Stimulated activated naive CD8-positive, alpha-beta T cell treated with anti-CD3 and anti-CD28 coated beads, Interleukin-15, Interleukin-2, amounts not matched to agents 100 ng/mL and 50 ng/mL, for 24 hours (primary cell): Measurements from ENCODE around the gene PDSS2.
"Not testable (repeated sequence)": the region's sequence is repeated elsewhere in the genome, so short reads cannot be mapped to it uniquely, and the experiment has no call there.

Experiments used
- H3K27ac Mint-ChIP-seq: one replicate; pipeline ENCODE4 v1.8.0; 2021; ENCODE audit warnings: mild to moderate bottlenecking, mixed read lengths
- H3K27me3 Mint-ChIP-seq: one replicate; pipeline ENCODE4 v1.8.0; 2021; ENCODE audit warnings: mixed read lengths
- H3K36me3 Mint-ChIP-seq: one replicate; pipeline ENCODE4 v1.8.0; 2021; ENCODE audit warnings: low read depth, mixed read lengths
- H3K4me1 Mint-ChIP-seq: one replicate; pipeline ENCODE4 v1.8.0; 2021; ENCODE audit warnings: low read depth, mixed read lengths
- H3K4me3 Mint-ChIP-seq: one replicate; pipeline ENCODE4 v1.8.0; 2021; ENCODE audit warnings: mild to moderate bottlenecking, mixed read lengths
- H3K9me3 Mint-ChIP-seq: one replicate; pipeline ENCODE4 v1.8.0; 2021; ENCODE audit warnings: mixed read lengths

Gene PDSS2

DNA sequence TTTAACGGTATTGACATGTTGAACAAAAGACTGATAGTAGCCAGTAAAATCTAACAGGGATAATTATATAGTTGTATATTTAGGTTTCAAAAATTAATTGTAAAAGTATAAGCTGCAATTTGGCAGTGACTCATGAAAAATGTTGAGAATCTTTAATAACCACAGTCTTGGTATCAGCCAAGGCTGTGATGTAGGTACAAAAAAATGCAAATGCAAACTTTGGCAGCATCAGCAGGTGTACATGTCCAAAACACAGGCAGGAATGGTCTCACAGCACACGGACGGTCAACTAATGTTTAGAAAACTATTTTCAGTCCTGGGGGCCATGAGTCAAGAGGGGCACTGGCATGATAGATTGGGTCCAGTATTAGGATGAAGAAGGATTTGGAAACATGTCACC lies 285.6 kb downstream of the PDSS2 start:
- Mint-ChIP-seq H3K9me3 (no peaks in the 10 kb centered on the region), H3K4me1 (no peaks in the 10 kb centered on the region), H3K36me3 (peaks cover 12% of the 10 kb centered on the region), H3K27ac (no peak overlapping the region), H3K4me3 (no peak overlapping the region), H3K27me3 (no peaks in the 10 kb centered on the region)

DNA sequence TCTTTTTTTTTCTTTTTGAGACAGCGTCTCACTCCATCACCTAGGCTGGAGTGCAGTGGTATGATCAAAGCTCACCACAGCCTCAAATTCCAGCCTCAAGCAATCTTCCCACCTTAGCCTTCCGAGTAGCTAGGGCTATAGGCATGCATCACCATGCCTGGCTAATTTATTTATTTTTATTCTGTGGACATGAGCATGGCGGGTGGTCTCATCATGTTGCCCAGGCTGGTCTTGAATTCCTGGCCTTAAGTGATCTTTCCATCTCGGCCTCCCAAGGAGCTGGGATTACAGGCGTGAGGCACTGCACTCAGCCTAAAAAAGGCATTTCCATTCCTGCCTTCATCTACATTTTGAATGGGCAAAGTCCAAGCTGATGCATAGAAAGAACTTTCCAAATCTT lies 287.9 kb downstream of the PDSS2 start:
- H3K4me3 Mint-ChIP-seq: no peak overlapping the region
- no peaks in the 10 kb centered on the region for H3K9me3 Mint-ChIP-seq
- H3K27me3 Mint-ChIP-seq: no peaks in the 10 kb centered on the region
- peaks cover 8% of the 10 kb centered on the region for H3K36me3 Mint-ChIP-seq
- no peak overlapping the region for H3K27ac Mint-ChIP-seq
- H3K4me1 Mint-ChIP-seq: no peaks in the 10 kb centered on the region

DNA sequence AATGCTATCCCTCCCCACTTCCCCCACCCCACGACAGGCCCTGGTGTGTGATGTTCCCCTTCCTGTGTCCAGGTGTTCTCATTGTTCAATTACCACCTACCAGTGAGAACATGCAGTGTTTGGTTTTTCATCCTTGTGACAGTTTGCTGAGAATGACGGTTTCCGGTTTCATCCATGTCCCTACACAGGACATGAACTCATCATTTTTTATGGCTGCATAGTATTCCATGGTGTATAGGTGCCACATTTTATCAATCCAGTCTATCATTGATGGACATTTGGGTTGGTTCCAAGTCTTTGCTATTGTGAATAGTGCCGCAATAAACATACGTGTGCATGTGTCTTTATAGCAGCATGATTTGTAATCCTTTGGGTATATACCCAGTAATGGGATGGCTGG lies 295.1 kb downstream of the PDSS2 start:
- not testable (repeated sequence) for H3K4me1 Mint-ChIP-seq, H3K27me3 Mint-ChIP-seq, H3K27ac Mint-ChIP-seq, H3K9me3 Mint-ChIP-seq, H3K4me3 Mint-ChIP-seq, H3K36me3 Mint-ChIP-seq

DNA sequence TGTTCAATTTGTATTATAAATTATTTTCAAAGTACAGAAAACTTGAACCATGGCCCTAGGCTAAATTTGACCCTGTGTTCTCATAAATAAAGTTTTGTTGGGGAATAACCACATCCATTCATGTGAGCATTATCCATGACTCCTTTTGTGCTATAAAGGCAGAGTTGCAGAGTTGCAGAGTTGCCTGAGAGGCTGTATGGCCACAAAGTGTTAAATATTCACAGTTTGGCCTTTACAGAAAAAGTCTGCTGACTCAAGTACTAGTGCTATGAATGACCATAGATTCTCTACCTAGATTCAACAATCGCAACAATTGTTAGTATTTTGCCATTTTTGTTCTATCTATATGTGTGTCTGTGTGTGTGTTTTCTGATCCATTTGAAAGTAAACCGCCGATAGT lies 297.8 kb downstream of the PDSS2 start:
- Mint-ChIP-seq H3K9me3 (no peaks in the 10 kb centered on the region), H3K4me1 (no peaks in the 10 kb centered on the region), H3K27me3 (no peaks in the 10 kb centered on the region), H3K36me3 (no peaks in the 10 kb centered on the region), H3K4me3 (no peak overlapping the region), H3K27ac (no peak overlapping the region)

DNA sequence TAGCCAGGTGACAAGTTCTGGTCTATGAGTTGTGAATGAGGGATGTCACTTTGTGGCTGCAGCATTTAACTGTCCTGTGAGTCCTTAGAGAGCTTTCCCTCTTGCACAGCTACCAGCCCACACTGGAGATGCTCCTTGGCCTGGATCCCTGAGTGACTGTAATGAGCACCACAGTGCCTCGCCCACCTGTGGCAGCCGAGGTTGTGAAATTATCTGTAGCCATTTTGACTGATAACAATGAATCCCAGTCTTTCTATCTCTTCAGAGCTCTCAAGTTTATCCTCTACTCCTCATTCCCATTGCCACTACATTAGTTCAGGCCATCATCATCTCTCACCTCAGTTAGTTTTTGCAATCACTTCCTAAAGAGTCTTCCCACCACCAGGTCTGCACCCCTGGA lies 302.7 kb downstream of the PDSS2 start:
- Mint-ChIP-seq H3K9me3 (no peaks in the 10 kb centered on the region), H3K4me1 (no peaks in the 10 kb centered on the region), H3K36me3 (no peaks in the 10 kb centered on the region), H3K27ac (no peak overlapping the region), H3K27me3 (no peaks in the 10 kb centered on the region), H3K4me3 (no peak overlapping the region)

DNA sequence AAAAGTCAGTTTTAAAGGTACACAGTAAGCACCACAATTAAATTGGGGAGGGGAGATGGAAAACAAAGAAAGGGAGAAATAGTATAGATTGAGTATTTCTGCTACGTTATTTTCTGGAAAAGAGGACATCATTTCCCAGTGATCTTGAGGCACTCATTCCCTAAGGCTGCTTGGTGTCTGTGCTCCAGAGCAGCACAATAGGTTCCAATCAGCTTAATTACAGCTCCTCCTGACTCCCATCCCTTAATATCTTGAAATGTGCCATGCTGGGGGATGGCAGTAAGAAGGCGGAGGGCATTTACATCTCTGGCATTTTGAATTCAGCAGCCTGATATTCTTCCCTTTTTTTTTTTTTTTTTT lies 304.6 kb downstream of the PDSS2 start:
- no peaks in the 10 kb centered on the region for H3K9me3 Mint-ChIP-seq
- H3K4me1 Mint-ChIP-seq: no peaks in the 10 kb centered on the region
- H3K27ac Mint-ChIP-seq: no peak overlapping the region
- H3K36me3 Mint-ChIP-seq: no peaks in the 10 kb centered on the region
- H3K27me3 Mint-ChIP-seq: no peaks in the 10 kb centered on the region
- H3K4me3 Mint-ChIP-seq: no peak overlapping the region

DNA sequence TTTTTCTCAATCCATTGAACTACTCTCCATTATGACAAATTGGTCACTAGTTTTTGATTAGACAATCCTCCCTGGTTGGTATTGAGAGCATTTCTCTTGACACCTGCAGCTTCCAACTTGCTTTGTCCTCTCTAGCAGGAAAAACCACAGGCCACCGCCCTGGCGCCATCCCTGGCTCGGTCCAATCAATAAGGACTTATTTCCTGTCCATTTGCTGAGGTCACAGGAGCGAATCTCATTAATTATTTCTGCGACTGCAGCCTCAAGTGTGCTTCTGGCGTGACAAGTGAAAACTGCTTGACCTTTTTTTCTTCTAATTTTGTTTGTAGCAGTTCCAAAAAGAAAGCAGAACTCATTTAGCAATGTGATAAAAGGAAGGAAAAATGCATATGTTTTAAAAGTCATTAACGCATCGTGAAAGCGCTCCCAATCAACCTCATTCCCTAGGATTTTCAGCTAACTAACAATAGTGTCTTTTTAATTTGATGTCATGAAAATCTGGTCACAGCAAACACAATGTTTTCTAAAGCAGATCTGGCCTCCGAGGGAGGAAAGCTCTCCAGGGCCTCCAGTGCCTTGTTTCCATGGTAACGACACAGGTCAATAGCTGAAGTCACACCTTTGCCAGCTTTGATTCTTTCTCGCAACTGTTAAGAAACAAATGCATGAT lies 305.1 kb downstream of the PDSS2 start:
- Mint-ChIP-seq H3K4me1 (no peaks in the 10 kb centered on the region), H3K9me3 (no peaks in the 10 kb centered on the region), H3K4me3 (no peak overlapping the region), H3K27me3 (no peaks in the 10 kb centered on the region), H3K27ac (no peak overlapping the region), H3K36me3 (no peaks in the 10 kb centered on the region)

DNA sequence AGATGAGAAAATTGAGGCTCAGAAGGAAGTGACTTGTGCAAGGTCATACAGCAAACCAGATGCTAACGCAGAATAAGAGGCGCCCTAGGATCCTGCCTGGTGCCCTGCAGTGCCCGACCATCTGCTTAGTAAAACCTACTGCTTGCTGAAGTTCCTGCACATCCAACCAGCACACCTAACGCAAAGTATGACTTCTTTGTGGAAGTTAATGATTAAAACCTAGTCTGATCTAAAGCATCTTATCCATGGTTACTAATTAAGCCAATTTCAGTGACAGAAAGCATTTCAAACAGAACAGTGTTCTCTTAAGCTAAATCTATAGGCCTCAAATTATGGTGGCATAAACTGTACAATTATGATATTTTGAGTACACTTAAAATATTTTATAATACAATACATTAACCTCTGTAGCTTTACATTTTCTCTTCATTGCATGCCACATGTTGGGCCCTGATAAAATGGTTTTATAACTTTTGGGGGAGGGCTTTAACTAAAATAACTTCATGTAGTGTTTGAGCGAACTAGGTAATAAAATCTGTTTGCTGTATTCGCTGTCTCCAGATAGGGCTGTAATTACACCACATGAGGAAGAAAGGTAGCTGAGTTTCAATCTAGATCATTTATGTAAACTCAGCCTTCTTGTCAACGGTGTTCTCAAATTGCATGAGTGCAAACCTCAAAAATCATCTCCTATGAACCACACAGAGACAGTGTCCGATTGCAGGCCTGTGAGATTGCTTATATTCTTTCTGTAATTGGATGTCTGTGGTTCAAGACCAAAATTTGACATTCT lies 306.5 kb downstream of the PDSS2 start:
- Mint-ChIP-seq H3K4me1 (no peaks in the 10 kb centered on the region), H3K9me3 (no peaks in the 10 kb centered on the region), H3K4me3 (no peak overlapping the region), H3K36me3 (no peaks in the 10 kb centered on the region), H3K27ac (no peak overlapping the region), H3K27me3 (no peaks in the 10 kb centered on the region)

DNA sequence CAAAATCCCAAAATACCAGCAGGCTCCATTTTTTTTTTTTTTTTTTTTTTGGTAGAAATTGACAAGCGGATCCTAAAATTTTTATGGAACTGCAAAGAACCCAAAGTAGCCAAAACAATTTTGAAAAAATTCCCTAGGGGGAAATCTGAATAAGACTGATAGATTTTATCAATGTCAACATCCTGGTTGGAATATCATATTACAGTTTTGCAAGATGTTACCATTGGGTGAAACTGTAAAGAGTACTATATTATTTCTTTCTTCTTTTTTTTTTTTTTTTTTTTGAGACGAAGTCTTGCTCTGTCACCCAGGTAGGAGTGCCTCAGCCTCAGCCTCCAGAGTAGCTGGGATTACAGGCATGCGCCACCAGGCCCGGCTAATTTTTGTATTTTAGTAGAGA lies 314.7 kb downstream of the PDSS2 start:
- no peaks in the 10 kb centered on the region for H3K27me3 Mint-ChIP-seq
- no peak overlapping the region for H3K4me3 Mint-ChIP-seq
- H3K9me3 Mint-ChIP-seq: no peaks in the 10 kb centered on the region
- no peak overlapping the region for H3K27ac Mint-ChIP-seq
- no peaks in the 10 kb centered on the region for H3K4me1 Mint-ChIP-seq
- no peaks in the 10 kb centered on the region for H3K36me3 Mint-ChIP-seq

DNA sequence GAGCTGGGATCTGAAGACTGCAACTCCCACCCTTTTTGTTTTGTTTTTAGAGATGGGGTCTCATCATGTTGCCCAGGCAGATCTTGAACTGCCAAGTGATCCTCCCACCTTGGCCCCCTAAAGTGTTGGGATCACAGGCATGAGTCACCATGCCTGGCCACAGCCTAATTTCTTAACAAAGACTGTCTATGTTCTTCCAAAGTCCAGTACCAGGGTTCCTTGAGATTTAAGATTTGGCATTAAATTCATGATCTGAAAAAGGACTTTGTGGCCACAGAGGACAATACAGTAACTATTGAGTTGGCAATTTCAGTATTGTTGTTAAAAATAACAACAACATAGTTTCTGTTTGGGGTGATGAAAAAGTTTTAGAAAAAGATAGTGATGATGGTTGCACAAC lies 315.4 kb downstream of the PDSS2 start:
- no peak overlapping the region for H3K27ac Mint-ChIP-seq
- no peaks in the 10 kb centered on the region for H3K9me3 Mint-ChIP-seq
- H3K36me3 Mint-ChIP-seq: no peaks in the 10 kb centered on the region
- H3K27me3 Mint-ChIP-seq: no peaks in the 10 kb centered on the region
- no peaks in the 10 kb centered on the region for H3K4me1 Mint-ChIP-seq
- H3K4me3 Mint-ChIP-seq: no peak overlapping the region

DNA sequence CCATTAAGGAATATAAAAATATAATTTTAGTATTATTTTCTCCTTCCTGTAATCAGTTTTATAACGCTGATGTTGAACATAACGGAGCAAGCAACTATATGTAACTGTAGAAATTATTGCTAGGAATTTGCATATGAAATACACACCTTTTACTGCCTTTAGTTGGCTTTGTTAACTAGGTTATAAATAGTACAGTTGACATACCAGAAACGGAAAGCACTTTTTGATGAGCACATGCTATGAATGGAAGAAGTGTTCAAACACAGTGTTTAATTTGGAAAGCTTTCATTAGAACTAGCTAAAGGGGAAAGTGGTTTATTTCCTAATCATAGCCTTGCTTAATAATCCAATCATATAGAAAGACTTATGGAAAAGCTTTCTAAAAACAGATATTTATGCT lies 318.8 kb downstream of the PDSS2 start:
- H3K27me3 Mint-ChIP-seq: no peaks in the 10 kb centered on the region
- H3K4me1 Mint-ChIP-seq: no peaks in the 10 kb centered on the region

DNA sequence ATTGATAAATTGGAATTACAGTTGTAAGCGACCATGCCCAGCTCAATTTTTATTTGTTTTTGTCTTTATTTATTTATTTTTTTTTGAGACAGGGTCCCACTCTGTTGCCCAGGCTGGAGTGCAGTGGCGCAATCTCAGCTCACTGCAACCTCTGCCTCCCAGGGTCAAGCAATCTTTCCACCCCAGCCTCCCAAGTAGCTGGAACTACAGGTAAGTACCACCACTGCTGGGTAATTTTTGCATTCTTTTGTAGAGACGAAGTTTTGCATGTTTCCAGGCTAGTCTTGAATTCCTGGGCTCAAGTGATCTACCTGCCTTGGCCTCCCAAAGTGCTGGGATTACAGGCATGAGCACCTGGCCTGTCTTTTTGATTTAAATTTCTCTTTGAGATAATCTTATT lies 323.0 kb downstream of the PDSS2 start:
- not testable (repeated sequence) for H3K9me3 Mint-ChIP-seq, H3K4me3 Mint-ChIP-seq, H3K27me3 Mint-ChIP-seq, H3K36me3 Mint-ChIP-seq, H3K4me1 Mint-ChIP-seq, H3K27ac Mint-ChIP-seq

More for the DNA sequence above, 318.8 kb downstream of the PDSS2 start:
- Mint-ChIP-seq H3K4me3 (no peak overlapping the region), H3K9me3 (no peaks in the 10 kb centered on the region), H3K36me3 (no peaks in the 10 kb centered on the region), H3K27ac (no peak overlapping the region)

DNA sequence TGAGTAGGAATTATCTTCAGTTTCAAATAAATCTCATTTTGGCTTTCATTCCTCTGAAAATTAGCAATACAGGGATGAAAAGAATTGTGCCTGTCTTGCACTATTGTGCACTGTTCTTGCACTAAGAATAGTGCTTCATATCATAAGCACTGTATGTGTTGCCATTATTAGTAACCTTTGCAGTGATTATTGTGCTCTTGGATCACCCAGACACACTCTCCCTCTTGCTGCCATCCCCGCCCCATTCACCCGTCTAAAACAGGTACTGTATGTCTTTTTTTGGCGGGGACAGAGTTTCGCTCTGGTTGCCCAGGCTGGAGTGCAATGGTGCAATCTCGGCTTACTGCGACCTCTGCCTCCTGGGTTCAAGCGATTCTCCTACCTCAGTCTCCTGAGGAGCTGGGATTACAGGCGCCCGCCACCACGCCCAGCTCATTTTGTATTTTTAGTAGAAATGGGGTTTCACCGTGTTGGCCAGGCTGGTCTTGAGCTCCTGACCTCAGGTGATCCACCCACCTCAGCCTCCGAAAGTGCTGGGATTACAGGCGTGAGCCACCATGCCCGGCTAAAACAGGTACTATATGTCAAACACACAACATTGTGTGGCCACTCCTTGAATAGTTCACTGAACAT lies 324.2 kb downstream of the PDSS2 start:
- not testable (repeated sequence) for H3K4me3 Mint-ChIP-seq, H3K27ac Mint-ChIP-seq, H3K4me1 Mint-ChIP-seq, H3K36me3 Mint-ChIP-seq, H3K9me3 Mint-ChIP-seq, H3K27me3 Mint-ChIP-seq

DNA sequence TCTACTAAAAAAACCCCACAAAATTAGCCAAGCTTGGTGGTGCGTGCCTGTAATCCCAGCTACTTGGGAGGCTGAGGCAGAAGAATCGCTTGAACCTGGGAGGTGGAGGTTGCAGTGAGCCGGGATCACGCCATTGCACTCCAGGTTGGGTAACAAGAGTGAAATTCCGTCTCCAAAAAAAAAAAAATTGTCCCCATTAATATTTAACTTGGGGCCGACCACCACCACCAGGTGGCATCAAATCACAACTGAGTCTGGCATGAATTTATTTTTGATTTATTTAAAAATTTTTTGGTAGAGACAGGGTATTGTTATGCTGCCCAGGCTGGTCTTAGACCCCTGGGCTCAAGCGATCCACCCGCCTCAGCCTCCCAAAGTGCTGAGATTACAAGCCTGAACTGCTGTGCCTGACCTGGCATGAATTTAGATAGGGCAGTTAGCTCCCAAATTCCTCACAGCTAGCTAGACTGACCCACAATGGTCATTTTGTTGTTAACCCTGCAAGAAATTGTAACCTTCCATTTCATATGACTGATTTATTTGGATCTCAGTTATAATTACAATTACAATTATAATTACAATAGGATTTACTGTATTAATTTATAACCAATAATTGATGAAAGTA lies 326.9 kb downstream of the PDSS2 start:
- no peaks in the 10 kb centered on the region for H3K4me1 Mint-ChIP-seq
- no peak overlapping the region for H3K4me3 Mint-ChIP-seq
- no peaks in the 10 kb centered on the region for H3K36me3 Mint-ChIP-seq
- H3K9me3 Mint-ChIP-seq: no peaks in the 10 kb centered on the region
- H3K27ac Mint-ChIP-seq: no peak overlapping the region
- no peaks in the 10 kb centered on the region for H3K27me3 Mint-ChIP-seq

DNA sequence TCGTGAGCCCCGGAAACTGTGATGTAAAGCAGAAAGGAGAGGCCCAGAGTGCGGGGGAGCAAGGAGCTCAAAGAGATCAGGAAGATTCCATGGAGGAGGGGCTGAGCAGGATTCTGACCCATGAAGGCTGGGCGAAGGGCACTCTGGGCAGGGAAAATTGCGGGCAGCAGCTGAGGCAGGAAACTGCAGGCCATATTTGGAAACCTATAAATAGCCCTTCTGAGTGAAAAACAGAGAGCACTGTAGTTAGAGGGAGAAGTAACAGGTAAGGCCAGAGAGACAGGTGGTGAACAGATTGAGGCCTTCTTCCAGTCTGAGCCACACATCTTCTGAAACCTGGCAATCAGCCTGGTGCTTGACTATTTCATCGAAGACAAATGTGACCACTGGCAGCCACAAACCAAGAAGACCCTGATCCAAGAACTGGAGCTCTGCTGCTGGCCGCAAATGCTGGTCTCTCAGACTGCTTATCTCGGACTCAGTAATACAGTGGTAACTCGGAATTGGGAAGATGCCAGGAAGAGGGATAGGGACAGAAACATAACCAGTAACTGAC lies 329.9 kb downstream of the PDSS2 start:
- H3K27ac Mint-ChIP-seq: no peak overlapping the region

More for the DNA sequence above, 329.9 kb downstream of the PDSS2 start:
- H3K9me3 Mint-ChIP-seq: no peaks in the 10 kb centered on the region
- no peaks in the 10 kb centered on the region for H3K27me3 Mint-ChIP-seq
- no peaks in the 10 kb centered on the region for H3K36me3 Mint-ChIP-seq
- no peak overlapping the region for H3K4me3 Mint-ChIP-seq
- peaks cover 3% of the 10 kb centered on the region for H3K4me1 Mint-ChIP-seq
